ENCODE results near the gene P2RX2.

Gene P2RX2

DNA sequence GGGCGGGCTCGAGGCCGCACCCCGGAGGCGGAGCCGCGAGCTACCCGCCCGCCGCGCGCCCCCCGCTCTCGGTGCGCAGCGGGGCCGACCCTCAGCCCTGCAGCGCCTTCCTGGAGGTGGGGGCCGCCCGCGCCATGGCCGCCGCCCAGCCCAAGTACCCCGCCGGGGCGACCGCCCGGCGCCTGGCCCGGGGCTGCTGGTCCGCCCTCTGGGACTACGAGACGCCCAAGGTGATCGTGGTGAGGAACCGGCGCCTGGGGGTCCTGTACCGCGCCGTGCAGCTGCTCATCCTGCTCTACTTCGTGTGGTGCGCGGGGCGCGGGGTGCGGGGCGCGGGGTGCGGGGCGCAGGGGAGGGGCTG, at the start of gene P2RX2:
P2RX2 (plus strand) TSS at position 94 of the 361 bp plus-strand sequence; CDS start at position 135, 41 bp downstream.
- DNase-seq (ENCODE audit: low spot score) = no peak

DNA sequence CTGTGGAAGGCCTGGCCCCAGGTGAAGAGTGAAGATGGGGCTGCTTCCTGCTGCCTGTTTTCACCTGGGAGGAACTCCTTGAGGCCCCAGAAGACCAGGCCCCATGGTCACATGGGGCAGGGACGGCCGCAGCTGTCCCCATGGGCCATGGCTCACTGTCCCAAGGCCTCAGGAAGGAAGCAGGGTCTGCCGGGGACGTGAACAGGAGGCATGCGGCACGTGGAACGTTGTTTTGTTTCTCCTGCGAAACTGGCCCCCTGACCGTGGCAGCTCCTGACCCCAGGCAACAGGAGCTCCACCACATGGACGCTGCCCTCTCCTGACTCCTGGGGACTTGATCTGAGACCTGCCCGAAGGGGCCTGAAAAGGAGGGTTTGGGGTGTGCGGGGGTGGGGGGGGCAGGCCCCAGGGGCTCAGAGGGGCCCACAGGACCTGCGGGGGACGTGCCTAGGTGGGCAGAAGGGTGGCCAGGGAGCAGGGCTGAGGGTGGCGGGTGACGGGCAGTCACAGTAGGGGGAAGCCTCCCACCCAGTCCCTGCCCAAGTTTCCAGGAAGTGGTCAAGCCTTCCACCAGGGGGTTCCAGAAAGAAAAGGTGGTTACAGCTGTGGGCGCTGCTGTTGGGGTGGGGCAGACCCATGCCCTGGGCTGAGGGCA, 49.6 kb upstream of the P2RX2 start:
- no peak for DNase-seq (ENCODE audit: low spot score)

GRCh38 chr12:132569856-132570480, 48.6 kb upstream of the P2RX2 start:
- DNase-seq (ENCODE audit: low spot score) = no peak

- DNase-seq (ENCODE audit: low spot score) = no peak
Measured at GRCh38 chr12:132570635-132571034, 47.9 kb upstream of the P2RX2 start.

- DNase-seq (ENCODE audit: low spot score) = no peak
Measured at GRCh38 chr12:132571051-132571450, 47.5 kb upstream of the P2RX2 start.

DNA sequence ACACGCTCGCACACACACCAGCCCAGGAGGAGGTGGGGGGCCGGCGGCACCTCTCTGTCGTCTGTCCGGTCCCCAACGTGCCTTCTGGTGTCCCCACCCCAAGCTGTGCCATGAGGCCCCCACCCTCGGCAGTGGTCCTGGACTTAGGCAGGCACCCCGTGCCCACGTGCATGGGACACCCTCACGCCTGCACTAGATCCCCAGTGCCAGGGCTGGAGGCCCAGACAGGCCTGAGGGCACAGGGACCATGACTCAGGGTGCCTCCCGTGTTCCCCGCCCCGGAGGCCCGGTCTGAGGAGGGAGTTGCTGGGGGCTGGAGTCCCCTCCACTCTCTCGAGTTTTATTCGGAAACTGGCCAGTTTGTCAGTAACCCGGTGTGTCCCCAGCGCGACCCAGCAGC, 47.0 kb upstream of the P2RX2 start:
- no peak for DNase-seq (ENCODE audit: low spot score)

GRCh38 chr12:132572106-132572505, 46.5 kb upstream of the P2RX2 start:
- no peak for DNase-seq (ENCODE audit: low spot score)

GRCh38 chr12:132572801-132573760, 45.5 kb upstream of the P2RX2 start:
- no peak for DNase-seq (ENCODE audit: low spot score)

DNA sequence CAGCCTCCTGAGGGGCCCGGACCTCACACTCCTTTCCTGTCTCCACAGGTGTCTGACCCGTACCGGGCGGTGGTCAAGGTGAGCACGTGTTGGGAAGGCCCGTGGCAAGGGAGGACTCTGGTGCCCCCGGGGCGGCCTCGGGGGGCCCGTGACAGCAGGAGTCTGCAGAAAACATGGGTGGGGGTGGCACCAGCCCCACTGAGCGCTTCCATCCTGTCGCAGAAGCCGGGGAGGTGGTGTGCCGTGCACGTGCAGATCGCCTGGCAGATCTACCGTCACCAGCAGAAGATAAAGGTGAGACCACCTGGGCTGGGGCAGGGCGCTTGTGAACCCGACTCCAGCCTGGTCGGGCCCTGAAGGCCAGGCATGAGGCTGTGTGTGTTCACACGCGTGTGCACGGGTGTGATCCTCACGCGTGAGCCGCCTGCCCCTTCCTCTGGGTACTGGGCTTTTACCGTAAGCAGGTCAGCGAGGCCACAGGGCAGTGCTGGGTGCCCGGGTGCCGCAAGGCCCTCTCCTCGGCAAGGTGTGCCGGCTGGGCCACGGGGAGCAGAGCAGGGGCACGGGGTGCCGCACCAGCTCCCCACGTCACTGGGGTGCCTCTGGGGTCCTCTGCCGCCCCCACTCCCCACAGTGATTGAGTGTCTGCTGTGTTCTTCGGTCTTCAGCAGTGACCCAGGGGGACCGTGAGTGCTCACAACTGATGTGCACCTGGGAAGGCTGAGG, 44.1 kb upstream of the P2RX2 start:
- DNase-seq (ENCODE audit: low spot score) = no peak

DNA sequence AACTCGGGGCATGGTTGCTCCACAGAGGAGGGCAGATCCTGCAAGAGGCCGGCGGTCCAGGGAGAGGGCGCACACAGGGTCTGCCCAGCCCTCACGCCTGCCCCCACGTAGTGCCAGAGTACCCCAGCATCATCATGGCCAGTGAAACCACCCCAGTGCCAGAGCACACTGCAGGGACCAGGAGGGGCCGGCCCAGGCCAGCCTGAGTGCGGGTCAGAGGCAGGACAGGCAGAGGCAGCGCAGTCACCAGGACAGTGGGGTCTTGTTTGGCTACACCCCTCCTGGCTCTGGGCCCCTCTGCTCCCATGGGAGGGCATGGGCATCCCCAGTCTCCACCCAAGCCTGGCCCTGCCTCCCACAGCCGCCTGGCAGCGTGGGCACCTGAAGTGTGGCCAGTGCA, 42.9 kb upstream of the P2RX2 start:
- DNase-seq (ENCODE audit: low spot score) = no peak

DNA sequence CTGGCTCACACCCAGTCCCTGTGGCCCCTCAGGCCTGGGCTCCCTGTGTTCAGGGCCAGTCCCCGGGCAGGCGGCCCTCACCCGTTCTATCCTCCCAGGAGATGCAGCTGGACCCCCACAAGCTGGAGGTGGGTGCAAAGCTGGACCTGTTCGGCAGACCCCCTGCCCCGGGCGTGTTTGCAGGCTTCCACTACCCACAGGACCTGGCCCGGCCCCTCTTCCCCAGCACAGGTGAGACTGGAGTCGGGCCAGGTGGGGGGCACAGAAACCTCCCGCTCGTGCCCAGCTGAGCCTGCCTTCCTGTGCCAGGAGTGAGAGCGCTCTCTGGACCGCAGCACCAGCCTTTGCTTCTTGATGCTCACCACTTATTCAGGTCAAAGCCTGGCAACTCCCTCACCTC, 41.9 kb upstream of the P2RX2 start:
- DNase-seq (ENCODE audit: low spot score) = no peak

- no peak for DNase-seq (ENCODE audit: low spot score)
Measured at GRCh38 chr12:132577191-132577920, 41.2 kb upstream of the P2RX2 start.

- DNase-seq (ENCODE audit: low spot score) = no peak
Measured at GRCh38 chr12:132578118-132578517, 40.5 kb upstream of the P2RX2 start.

DNA sequence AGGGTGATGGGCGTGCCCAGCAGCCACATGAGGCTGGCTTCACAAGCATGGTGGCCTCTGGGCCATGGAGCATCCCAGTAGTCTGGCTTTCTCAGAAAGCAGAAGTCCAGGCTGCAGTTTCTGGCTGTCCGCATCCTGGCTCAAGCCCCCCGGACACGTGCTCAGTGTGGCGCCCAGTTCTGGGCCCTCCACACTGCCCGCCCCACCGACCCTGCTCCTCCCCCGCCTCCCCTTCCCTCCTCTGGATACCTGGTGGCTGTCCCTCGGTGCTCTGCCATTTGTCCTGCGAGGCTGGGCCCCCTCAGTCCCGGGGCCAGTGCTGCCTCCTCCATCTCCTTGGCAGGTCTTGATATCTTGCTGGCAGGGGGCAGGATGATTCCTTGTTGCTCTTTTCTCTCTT, 39.8 kb upstream of the P2RX2 start:
- DNase-seq (ENCODE audit: low spot score) = no peak

DNA sequence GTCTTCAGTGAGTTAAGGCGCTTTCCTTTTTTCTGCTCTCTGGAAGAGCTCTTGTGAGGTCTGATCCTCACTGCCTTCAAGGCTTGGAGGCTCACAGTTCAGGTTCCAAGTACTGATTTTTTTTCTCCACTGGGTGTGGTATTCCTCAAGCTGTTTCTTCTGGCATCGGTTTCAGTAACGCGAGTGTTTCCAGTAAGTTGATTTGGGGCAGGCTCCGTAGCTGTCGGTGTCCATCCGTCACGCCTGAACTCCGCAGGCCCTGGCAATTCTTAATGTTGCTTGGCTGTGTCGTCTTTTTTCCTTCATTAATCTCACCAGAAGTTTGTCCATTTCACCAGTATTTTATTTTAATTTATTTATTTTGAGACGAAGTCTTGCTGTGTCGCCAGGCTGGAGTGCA, 38.8 kb upstream of the P2RX2 start:
- no peak for DNase-seq (ENCODE audit: low spot score)

- no peak for DNase-seq (ENCODE audit: low spot score)
Measured at GRCh38 chr12:132580701-132581292, 37.8 kb upstream of the P2RX2 start.

DNA sequence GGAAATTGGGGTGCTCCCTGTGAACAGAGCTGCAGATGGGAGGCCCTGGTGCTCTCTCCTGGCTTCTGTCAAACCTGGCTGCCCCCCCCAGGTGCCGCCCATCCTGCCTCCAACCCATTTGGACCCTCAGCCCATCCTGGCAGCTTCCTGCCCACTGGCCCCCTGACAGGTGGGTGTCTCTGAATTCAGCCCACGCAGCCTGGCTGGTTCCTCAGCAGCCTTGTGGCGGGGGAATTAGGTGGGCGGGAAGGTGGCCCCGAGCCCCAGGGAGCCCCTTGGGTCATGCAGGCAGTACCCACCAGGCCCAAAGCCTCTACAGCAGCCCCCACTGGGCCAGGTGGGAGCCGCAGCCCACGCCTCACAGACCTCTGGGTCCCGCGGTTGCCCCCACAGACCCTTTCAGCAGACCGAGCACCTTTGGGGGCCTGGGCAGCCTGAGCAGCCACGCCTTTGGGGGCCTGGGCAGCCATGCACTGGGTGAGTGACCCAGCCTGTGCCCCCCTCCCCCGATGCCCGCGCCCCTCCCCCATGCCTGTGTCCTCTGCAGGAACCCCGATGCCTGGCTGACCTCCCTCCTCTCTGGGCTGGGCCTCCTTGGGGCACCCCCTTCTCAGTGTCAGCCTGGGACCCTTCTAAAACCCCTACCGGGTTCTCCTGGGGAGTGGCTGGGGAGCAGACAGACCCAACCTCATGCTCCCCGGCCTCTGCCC, 37.1 kb upstream of the P2RX2 start:
- no peak for DNase-seq (ENCODE audit: low spot score)

- no peak for DNase-seq (ENCODE audit: low spot score)
Measured at GRCh38 chr12:132582058-132582420, 36.5 kb upstream of the P2RX2 start.

- DNase-seq (ENCODE audit: low spot score) = no peak
Measured at GRCh38 chr12:132582582-132583410, 35.8 kb upstream of the P2RX2 start.

GRCh38 chr12:132583411-132583710, 35.2 kb upstream of the P2RX2 start:
- DNase-seq (ENCODE audit: low spot score) = no peak

Measured in putamen (tissue), 1 donor.